Loucy (cell line): Measurements from ENCODE around the gene IPO5.

ENCODE experiments used
- EZH2phosphoT487 ChIP-seq: fragments of 200-600 bp; IDR thresholded peaks from 2 replicates; pipeline ENCODE4 v1.6.1; 2018; ENCODE audit warnings: antibody characterized with exemption, mild to moderate bottlenecking, moderate library complexity, borderline replicate concordance
- TF ChIP-seq, protein P1 (sequence below): fragments of 200-600 bp; sonication (generic); conservative IDR thresholded peaks from 2 replicates; pipeline ENCODE4 v1.5.1; 2014; ENCODE audit warnings: mild to moderate bottlenecking, antibody characterized with exemption, low read length

DNA sequence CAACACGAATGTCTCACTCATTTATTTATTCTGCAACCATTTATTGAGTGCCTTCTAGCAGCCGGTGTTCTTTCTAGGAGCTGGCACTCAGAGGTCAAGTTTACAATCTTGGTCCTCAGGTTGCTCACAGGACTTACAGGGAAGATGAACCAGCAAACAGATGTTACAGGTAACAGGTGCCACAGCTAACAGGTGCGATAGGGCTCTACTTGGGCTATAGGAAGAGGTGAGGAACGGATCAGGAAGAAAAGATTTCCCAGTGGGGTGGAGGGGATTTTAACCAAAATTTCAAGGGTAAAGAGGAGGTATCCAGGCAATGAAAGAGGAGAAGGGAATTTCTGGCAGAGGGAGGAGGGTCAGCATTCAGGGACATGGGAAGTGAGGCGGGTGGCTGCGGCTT lies 102.1 kb downstream of the IPO5 start:
- TF ChIP-seq, protein P1, sequence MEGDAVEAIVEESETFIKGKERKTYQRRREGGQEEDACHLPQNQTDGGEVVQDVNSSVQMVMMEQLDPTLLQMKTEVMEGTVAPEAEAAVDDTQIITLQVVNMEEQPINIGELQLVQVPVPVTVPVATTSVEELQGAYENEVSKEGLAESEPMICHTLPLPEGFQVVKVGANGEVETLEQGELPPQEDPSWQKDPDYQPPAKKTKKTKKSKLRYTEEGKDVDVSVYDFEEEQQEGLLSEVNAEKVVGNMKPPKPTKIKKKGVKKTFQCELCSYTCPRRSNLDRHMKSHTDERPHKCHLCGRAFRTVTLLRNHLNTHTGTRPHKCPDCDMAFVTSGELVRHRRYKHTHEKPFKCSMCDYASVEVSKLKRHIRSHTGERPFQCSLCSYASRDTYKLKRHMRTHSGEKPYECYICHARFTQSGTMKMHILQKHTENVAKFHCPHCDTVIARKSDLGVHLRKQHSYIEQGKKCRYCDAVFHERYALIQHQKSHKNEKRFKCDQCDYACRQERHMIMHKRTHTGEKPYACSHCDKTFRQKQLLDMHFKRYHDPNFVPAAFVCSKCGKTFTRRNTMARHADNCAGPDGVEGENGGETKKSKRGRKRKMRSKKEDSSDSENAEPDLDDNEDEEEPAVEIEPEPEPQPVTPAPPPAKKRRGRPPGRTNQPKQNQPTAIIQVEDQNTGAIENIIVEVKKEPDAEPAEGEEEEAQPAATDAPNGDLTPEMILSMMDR = no peak
- no peak for TF ChIP-seq EZH2phosphoT487
